ENCODE measurements around the gene RNF103.
"Not testable (repeated sequence)": the region's sequence is repeated elsewhere in the genome, so short reads cannot be mapped to it uniquely, and the experiment has no call there.

Gene RNF103, protein sequence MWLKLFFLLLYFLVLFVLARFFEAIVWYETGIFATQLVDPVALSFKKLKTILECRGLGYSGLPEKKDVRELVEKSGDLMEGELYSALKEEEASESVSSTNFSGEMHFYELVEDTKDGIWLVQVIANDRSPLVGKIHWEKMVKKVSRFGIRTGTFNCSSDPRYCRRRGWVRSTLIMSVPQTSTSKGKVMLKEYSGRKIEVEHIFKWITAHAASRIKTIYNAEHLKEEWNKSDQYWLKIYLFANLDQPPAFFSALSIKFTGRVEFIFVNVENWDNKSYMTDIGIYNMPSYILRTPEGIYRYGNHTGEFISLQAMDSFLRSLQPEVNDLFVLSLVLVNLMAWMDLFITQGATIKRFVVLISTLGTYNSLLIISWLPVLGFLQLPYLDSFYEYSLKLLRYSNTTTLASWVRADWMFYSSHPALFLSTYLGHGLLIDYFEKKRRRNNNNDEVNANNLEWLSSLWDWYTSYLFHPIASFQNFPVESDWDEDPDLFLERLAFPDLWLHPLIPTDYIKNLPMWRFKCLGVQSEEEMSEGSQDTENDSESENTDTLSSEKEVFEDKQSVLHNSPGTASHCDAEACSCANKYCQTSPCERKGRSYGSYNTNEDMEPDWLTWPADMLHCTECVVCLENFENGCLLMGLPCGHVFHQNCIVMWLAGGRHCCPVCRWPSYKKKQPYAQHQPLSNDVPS

DNA sequence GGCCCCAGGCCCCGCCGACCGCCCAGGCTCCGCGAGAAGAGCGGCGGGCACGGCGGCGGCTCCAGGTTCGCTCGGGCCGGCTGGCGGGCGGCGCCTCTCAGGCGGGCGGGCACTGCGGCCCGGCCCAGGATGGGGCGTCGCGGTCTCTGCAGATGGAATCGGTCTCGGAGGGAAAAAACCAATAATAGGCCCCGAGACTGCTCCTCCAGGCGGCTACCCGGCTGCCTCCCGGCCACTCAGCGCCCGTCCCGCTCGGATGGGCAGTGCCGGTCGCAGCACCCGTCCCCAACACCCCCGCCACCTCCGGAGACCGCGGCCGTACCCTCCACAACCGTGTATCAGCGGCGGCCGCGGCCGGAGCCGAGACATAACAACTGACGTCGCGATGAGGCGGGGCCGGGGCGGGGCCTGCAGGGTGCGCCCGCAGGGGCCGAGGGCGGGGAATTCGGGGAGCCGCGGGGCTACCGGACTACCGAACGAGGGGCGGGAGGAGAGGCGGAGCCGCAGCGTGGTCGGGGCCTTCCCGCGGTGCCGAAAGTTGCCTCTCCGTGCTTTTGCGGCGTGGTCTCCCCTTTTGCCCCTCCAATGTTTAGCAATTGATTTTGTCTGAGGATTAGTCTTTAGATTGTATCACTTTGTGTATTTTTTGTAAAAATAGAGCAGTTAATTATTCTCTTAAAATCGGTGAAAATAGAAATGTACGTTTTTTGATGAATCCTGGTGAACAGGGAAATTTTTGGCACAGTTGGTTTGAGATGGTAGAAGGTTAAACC is at the start of gene RNF103:
TSS of gene RNF103 (minus strand) at position 372 of the 773 bp plus-strand sequence. CDS start 979 bp downstream, outside the sequence.
- DNase-seq = peak; percentile 94

- DNase-seq = no peak
These were observed 49.3 kb upstream of the RNF103 start for GRCh38 chr2:86673011-86673410.

- no peak for DNase-seq
These were observed 48.4 kb upstream of the RNF103 start for GRCh38 chr2:86672027-86672545.

DNA sequence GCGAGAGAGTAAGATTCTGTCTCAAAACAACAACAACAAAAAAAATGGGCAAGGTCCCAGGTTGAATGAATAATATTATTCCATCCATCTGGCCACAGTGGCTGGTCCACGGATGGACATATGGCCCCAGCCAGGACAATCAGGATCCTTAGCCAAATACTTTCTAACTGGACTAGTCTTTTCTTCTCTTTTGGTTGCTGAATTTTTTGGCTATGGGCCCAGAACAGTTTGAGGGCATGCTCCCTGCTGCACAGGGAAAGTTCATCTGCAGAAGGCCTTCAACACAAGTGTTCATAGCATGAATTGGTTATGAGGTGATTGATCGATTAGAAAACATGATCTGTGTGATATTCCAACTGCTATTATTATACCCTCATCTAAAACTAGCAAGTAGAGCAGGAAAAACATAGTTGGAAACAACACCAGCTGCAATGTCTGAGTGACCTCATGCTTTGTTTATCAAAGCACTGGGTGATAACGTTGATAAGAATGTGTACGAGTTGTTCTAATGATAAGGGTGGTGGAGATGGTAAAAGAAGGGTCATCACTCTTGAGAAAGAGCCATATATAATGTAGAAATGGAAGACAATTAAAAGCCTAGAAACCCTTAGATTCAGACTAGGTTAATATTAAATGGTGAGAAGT is 47.8 kb upstream of the RNF103 start:
- no peak for DNase-seq

DNA sequence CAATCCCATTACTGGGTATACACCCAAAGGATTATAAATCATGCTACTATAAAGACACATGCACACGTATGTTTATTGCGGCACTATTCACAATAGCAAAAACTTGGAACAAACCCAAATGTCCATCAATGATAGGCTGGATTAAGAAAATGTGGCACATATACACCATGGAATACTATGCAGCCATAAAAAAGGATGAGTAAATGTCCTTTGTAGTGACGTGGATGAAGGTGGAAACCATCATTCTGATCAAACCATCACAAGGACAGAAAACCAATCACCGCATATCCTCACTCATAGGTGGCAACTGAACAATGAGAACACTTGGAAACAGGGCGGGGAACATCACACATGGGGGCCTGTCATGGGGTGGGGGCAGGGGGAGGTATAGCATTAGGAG is 45.7 kb upstream of the RNF103 start:
- DNase-seq = not testable (repeated sequence)

DNA sequence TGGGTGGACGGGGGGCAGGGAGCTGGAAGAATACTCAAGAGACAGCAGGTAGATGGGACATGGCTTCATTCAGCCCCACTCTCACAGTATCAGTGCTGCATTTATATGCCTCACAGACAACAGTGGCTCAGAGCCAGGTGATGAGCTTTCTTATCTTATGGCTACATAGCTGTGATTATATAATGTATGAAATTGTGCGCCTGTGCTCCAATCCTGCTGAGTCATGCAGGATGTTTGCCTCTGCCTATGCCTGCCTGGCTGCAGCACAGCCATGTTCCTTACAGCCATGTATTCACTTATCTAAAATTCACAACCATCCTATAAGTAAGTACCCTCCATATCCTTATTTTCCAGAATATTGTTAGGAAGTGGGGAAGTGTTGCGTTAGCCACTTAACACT is 37.7 kb upstream of the RNF103 start:
- no peak for DNase-seq

DNA sequence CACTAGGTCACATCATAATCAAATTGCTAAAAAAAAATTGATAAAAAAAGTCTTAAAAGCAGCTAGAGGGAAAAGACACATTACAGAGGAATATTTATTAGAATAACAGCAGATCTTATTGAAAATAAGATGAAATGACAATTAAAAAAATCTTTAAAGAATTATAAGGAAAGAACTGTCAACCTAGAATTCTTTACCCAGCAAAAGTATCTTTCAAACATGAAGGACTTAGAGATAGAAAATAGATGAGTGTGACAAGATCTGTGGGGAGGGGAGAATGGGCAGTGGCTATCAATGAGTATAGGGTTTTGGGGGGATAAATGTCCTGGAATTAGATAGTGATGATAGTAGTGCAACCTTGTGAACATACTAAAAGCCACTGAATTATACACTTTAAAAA is 26.5 kb upstream of the RNF103 start:
- DNase-seq = no peak

GRCh38 chr2:86649119-86649947 is 25.7 kb upstream of the RNF103 start:
- DNase-seq = no peak

GRCh38 chr2:86648681-86649080 is 25.0 kb upstream of the RNF103 start:
- DNase-seq = no peak

DNA sequence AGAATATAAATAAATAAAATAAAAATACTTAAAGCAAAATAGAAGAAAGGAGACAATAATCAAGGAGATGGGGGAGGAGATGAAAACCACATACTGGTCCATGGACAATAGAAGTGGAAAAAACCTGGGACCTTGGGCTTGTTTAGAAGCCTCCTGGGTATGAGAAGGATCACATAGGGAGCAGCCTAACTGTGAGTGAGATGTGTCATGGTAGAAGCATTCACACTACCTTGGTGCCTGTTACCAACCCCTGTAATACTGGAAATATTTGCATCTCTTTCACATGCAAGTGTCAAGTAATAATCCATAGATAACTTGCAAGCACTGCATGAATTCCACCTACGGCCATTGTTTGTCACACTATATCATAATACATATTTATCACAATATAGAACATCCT is 23.2 kb upstream of the RNF103 start:
- DNase-seq = no peak

DNA sequence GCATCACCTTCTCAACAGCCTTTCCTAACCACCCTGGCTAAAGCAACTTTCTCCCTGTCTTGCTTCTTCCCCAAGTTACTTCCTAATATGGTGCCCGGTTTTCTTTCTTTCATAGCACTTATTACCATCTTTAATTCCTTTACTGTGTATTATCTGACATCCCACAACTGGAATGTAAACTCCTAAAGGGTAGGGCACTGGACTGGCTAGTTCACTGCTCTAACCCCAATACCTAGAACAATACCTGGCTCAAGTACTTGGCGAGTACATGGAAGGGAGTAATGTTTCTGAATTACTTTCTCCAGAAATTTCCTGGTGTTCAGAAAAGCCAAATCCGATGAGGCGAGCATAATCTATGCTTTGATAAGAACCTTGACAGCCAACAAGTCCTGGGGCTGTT is 22.7 kb upstream of the RNF103 start:
- DNase-seq = no peak

DNA sequence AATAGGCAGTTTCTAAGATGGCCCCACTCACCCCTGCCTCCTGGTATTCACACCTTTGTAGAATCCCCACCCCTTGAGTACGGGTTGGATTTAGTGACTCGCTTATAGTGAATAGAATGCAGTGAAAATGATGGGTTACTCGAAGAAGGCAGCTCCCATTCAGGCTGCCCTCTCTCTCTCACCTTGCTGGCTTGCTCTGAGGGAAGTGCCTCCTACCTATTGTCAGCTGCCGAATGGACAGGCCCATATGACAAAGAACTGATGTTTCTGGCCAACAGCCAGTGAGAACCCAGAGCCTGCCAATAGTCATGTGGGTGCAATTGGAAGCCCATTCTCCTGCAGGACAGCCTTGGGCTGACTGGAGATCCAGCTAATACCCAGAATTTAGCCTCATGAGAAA is 22.1 kb upstream of the RNF103 start:
- DNase-seq = no peak

GRCh38 chr2:86638712-86639111 is 15.0 kb upstream of the RNF103 start:
- DNase-seq = no peak

DNA sequence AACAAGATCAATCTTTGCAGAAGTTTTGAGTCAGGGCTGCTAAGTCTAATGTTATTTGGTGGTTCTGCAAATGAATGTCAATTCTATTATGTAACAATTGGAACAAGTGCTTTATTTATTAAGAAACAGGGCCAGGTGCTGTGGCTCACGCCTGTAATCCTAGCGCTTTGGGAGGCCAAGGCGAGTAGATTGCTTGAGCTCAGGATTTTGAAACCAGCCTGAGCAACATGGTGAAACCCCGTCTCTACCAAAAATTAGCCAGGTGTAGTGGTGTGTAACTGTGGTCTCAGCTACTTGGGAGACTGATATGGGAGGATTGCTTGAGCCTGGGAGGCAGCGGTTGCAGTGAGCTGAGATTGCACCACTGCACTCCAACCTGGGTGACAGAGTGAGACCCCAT is 13.2 kb upstream of the RNF103 start:
- DNase-seq = no peak

GRCh38 chr2:86634352-86634751 is 10.7 kb upstream of the RNF103 start:
- DNase-seq = no peak

DNA sequence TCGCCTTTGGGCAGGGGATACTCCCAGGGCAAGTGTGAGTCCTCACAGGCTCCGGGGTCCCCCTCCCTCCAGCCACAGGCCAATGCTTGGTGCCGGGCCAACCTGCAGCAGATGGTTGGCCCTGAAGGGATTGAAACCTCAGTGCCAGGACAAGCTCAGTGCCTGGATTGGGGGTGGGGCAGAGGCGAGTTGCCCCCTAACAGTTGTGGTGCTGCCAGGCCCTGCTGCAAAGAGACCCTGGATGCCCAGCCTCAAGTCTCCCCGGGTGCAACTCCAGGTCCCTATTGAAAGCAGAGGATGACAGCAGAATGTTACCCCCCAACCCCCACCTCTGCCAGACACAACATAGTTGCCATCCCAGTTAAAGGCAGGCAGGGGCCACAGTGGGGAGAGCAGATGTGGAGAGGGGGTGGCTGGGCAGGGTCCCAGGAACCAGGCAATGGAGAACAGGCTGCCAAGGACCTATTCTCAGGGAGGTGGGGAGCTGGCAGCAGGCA is 9.5 kb upstream of the RNF103 start:
- no peak for DNase-seq

GRCh38 chr2:86632672-86633071 is 9.0 kb upstream of the RNF103 start:
- DNase-seq = no peak

DNA sequence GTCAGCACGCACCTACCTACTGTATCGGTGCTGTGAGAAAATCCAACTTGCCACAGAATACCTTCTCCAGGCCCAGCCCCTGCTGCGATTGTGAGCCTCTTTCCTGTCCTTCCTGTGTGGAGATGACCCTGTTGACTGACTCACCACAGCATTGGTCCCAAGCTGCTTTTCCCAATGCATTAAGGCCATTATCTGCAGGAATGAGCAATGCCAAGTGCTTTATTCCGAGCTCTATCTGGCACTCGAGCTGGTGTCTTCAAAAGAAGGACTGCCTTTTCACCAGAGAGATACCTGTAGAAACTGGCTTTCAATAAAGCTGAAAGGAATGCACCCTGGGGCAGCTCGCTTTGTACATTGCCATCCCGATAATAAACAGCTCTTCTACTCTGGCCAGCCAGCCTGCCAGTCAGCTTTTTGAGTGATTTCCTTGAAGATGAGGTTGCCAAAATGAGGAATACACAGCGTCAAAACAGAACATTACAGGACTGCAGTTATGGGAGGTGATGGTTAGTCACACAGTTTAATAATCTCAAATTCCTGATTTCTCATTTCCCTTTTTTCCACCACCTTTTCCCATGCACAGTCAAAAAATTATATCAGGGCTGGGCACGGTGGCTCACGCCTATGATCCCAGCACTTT is 8.3 kb upstream of the RNF103 start:
- DNase-seq = no peak

GRCh38 chr2:86628091-86628522 is 4.4 kb upstream of the RNF103 start:
- no peak for DNase-seq

DNA sequence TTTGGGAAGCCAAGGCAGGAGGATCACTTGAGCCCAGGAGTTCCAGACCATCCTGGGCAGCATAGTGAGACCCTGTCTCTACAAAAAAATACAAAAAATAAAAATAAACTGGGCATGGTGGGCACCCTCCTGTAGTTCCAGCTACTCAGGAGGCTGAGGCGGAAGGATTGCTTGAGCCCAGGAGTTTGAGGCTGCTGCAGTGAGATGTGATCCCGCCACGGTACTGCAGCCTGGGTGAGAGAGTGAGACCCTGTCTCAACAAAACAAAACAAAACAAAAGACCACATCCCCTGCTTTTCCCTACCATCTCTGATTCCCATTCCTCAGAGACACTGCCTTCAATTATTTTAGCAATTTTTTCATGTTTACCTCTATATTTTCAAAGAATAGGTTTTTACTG is 3.9 kb upstream of the RNF103 start:
- DNase-seq = no peak

GRCh38 chr2:86625096-86625495 is 1.4 kb upstream of the RNF103 start:
- DNase-seq = no peak

DNA sequence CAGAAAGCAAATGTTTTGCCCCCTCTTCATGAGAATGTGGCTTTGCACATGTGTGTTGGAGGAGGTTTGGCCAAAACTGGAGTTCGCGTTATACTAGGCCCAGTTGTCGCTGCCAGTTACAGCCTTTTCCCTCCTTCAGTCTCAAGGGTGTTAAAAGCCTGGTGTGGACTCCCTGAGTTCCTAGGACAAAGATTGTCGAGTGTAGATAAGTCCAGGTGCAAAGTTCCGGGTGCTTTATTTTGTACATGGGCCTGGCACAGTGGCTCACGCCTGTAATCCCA is 542 bp upstream of the RNF103 start:
- DNase-seq = no peak
